Mesenchymal stem cell (in vitro differentiated cells and primary cell): ENCODE measurements around the gene TJP3.
"Not testable (repeated sequence)": the region's sequence is repeated elsewhere in the genome, so short reads cannot be mapped to it uniquely, and the experiment has no call there.

Experiments used
- DNase-seq: peaks from one replicate; pipeline ENCODE4 v3.0.0-alpha.2; 2013
- H2AFZ ChIP-seq: one replicate; pipeline ENCODE4 v1.6.1; 2013; ENCODE audit warnings: low read depth, mild to moderate bottlenecking, control low read depth, inconsistent platforms, low read length, moderate library complexity
- H2AK5ac ChIP-seq: 2 replicates; pipeline ENCODE4 v1.6.1; 2013; ENCODE audit warnings: low read length, moderate library complexity, mild to moderate bottlenecking, inconsistent platforms; ENCODE audit not compliant: severe bottlenecking
- H2BK120ac ChIP-seq: one replicate; pipeline ENCODE4 v1.6.1; 2013; ENCODE audit warnings: low read depth, mild to moderate bottlenecking, inconsistent platforms, low read length, moderate library complexity
- H2BK12ac ChIP-seq, 2 experiments: one replicate each; pipeline ENCODE4 v1.6.1; 2013; ENCODE audit warnings: inconsistent platforms in 2 of 2, low read length in 2 of 2, mild to moderate bottlenecking in 2 of 2, moderate library complexity in 2 of 2, control low read depth in 1 of 2
- H2BK15ac ChIP-seq: one replicate; pipeline ENCODE4 v1.6.1; 2013; ENCODE audit warnings: mild to moderate bottlenecking, low read depth, inconsistent platforms; ENCODE audit not compliant: poor library complexity, severe bottlenecking
- H2BK5ac ChIP-seq: 2 replicates; pipeline ENCODE4 v1.6.1; 2013; ENCODE audit warnings: low read depth, mild to moderate bottlenecking, low read length, control low read depth, inconsistent platforms; ENCODE audit not compliant: poor library complexity, severe bottlenecking
- H3K14ac ChIP-seq, 2 experiments: one replicate each; pipeline ENCODE4 v1.6.1; 2013; ENCODE audit warnings: inconsistent platforms in 2 of 2, low read length in 2 of 2, control low read depth in 1 of 2, mild to moderate bottlenecking in 1 of 2, moderate library complexity in 1 of 2
- H3K18ac ChIP-seq, 2 experiments: one replicate each; pipeline ENCODE4 v1.6.1; 2013; ENCODE audit warnings: inconsistent platforms in 2 of 2, low read length in 2 of 2, control low read depth in 1 of 2, low read depth in 1 of 2, mild to moderate bottlenecking in 1 of 2
- H3K23ac ChIP-seq, 2 experiments: one replicate each; pipeline ENCODE4 v1.6.1; 2013; ENCODE audit warnings: inconsistent platforms in 2 of 2, low read length in 2 of 2, mild to moderate bottlenecking in 2 of 2, moderate library complexity in 2 of 2, control low read depth in 1 of 2
- H3K27ac ChIP-seq: 2 replicates; pipeline ENCODE4 v1.5.1; 2013; ENCODE audit warnings: mild to moderate bottlenecking, moderate library complexity, low read length, control low read depth, inconsistent platforms; ENCODE audit not compliant: poor library complexity, severe bottlenecking
- H3K27me3 ChIP-seq, 2 experiments: 2 replicates each; pipeline versions ENCODE4 v1.6.1 to v1.7.0; 2013; ENCODE audit warnings: low read length in 2 of 2, mild to moderate bottlenecking in 2 of 2, moderate library complexity in 2 of 2, control low read depth in 1 of 2, inconsistent platforms in 1 of 2; ENCODE audit not compliant: control insufficient read depth in 1 of 2, insufficient read depth in 1 of 2
- H3K36me3 ChIP-seq, 2 experiments: 2 replicates each; pipeline versions ENCODE4 v1.6.1 to v1.7.0; 2013; ENCODE audit warnings: low read length in 2 of 2, control low read depth in 1 of 2, inconsistent platforms in 1 of 2, low read depth in 1 of 2, mild to moderate bottlenecking in 1 of 2; ENCODE audit not compliant: insufficient read depth in 2 of 2, control insufficient read depth in 1 of 2
- H3K4ac ChIP-seq, 2 experiments: one replicate each; pipeline ENCODE4 v1.6.1; 2013; ENCODE audit warnings: inconsistent platforms in 2 of 2, low read length in 2 of 2, mild to moderate bottlenecking in 2 of 2, moderate library complexity in 2 of 2, control low read depth in 1 of 2, low read depth in 1 of 2
- H3K4me1 ChIP-seq: 2 replicates; pipeline ENCODE4 v1.6.1; 2013; ENCODE audit warnings: low read depth, low read length, control low read depth; ENCODE audit not compliant: control insufficient read depth, insufficient read depth
- H3K4me2 ChIP-seq: 2 replicates; pipeline ENCODE4 v1.6.1; 2013; ENCODE audit warnings: low read length, mild to moderate bottlenecking, inconsistent platforms; ENCODE audit not compliant: poor library complexity, severe bottlenecking
- H3K4me3 ChIP-seq, 2 experiments: 2 replicates each; pipeline versions ENCODE4 v1.5.1 to v1.7.0; 2013; ENCODE audit warnings: low read length in 2 of 2, mild to moderate bottlenecking in 2 of 2, control low read depth in 1 of 2, low read depth in 1 of 2; ENCODE audit not compliant: insufficient read depth in 1 of 2
- H3K79me1 ChIP-seq: replicated peaks from 2 replicates; pipeline ENCODE4 v1.6.1; 2013; ENCODE audit warnings: mild to moderate bottlenecking, control low read depth, low read length, inconsistent platforms; ENCODE audit not compliant: poor library complexity, severe bottlenecking
- H3K9ac ChIP-seq: 2 replicates; pipeline ENCODE4 v1.7.0; 2013; ENCODE audit warnings: mild to moderate bottlenecking, low read length, moderate library complexity
- H3K9me3 ChIP-seq: 2 replicates; pipeline ENCODE4 v1.7.0; 2013; ENCODE audit warnings: mild to moderate bottlenecking, low read length; ENCODE audit not compliant: control insufficient read depth
- H4K8ac ChIP-seq: one replicate; pipeline ENCODE4 v1.6.1; 2013; ENCODE audit warnings: inconsistent platforms, mild to moderate bottlenecking, low read length, moderate library complexity
- H4K91ac ChIP-seq: one replicate; pipeline ENCODE4 v1.6.1; 2013; ENCODE audit warnings: mild to moderate bottlenecking, low read length, inconsistent platforms
- WGBS: methylation state at CpG from one replicate; pipeline ENCODE4 v1.1.7; 2013; ENCODE audit warnings: mixed read lengths; 5-methylcytosine and 5-hydroxymethylcytosine counted together

TJP3 gene

GRCh38 chr19:3765121-3765520, 56.9 kb downstream of the TJP3 start:
- Histone ChIP-seq H2BK120ac (no peak overlapping the region), H3K4ac (no peak overlapping the region), H4K91ac (no peak overlapping the region), H2BK12ac (no peak overlapping the region), H3K4me3 (no peak overlapping the region), H3K14ac (no peak overlapping the region), H3K18ac (no peak overlapping the region), H3K4me2 (no peak overlapping the region), H3K79me1 (peaks cover 17% of the 10 kb centered on the region), H3K23ac (no peak overlapping the region), H3K9me3 (no peaks in the 10 kb centered on the region), H3K36me3 (peaks cover 20 to 50% of the 10 kb centered on the region in 2 experiments), H3K27ac (no peak overlapping the region), H2BK15ac (no peak overlapping the region), H3K9ac (no peak overlapping the region), H3K4me1 (peaks cover 13% of the 10 kb centered on the region), H2BK5ac (no peak overlapping the region), H2AK5ac (no peak overlapping the region), H3K27me3 (no peaks in the 10 kb centered on the region), H4K8ac (no peak overlapping the region), H2AFZ (no peak overlapping the region)
- 98% methylated on average over 12 of the region's 12 CpGs for WGBS
- DNase-seq, result no peak

GRCh38 chr19:3765757-3766156, 57.6 kb downstream of the TJP3 start:
- H3K4me3 ChIP-seq, H3K14ac ChIP-seq, H2BK5ac ChIP-seq, H4K8ac ChIP-seq, H3K4me2 ChIP-seq, H3K27me3 ChIP-seq, H3K9me3 ChIP-seq, H2BK15ac ChIP-seq, H4K91ac ChIP-seq, H3K18ac ChIP-seq, H3K27ac ChIP-seq, H2AK5ac ChIP-seq, H2AFZ ChIP-seq, H3K4me1 ChIP-seq, H3K4ac ChIP-seq, H3K23ac ChIP-seq, H2BK12ac ChIP-seq, H3K9ac ChIP-seq, H2BK120ac ChIP-seq: not testable (repeated sequence)
- DNase-seq, result peak; percentile 20
- Histone ChIP-seq H3K79me1 (peaks cover 16% of the 10 kb centered on the region), H3K36me3 (peaks cover 20 to 56% of the 10 kb centered on the region in 2 experiments)
- WGBS, result 86% methylated on average over 3 of the region's 5 CpGs

GRCh38 chr19:3766520-3766919, 58.3 kb downstream of the TJP3 start:
- Histone ChIP-seq H3K18ac (no peak overlapping the region), H3K9me3 (no peaks in the 10 kb centered on the region), H3K4me3 (no peak overlapping the region), H2AK5ac (no peak overlapping the region), H3K23ac (no peak overlapping the region), H2BK15ac (no peak overlapping the region), H3K9ac (no peak overlapping the region), H3K14ac (no peak overlapping the region), H3K4me1 (peaks cover 5% of the 10 kb centered on the region), H2AFZ (no peak overlapping the region), H2BK5ac (no peak overlapping the region), H3K4ac (no peak overlapping the region), H4K8ac (no peak overlapping the region), H4K91ac (peak overlapping the region; percentile 1), H3K4me2 (no peak overlapping the region), H3K27me3 (peaks cover 0 to 7% of the 10 kb centered on the region in 2 experiments), H3K36me3 (peaks cover 20 to 56% of the 10 kb centered on the region in 2 experiments), H2BK12ac (no peak overlapping the region), H3K27ac (no peak overlapping the region), H2BK120ac (no peak overlapping the region), H3K79me1 (peaks cover 9% of the 10 kb centered on the region)
- DNase-seq, result no peak
- 85% methylated on average over 7 of the region's 7 CpGs for WGBS

- H3K27ac ChIP-seq, result no peak overlapping the region
- H3K4ac ChIP-seq, result no peak overlapping the region
- no peak overlapping the region for H2BK15ac ChIP-seq
- peaks cover 9% of the 10 kb centered on the region for H3K79me1 ChIP-seq
- H3K4me3 ChIP-seq, result no peak overlapping the region
- H3K27me3 ChIP-seq, result peaks cover 0 to 12% of the 10 kb centered on the region in 2 experiments
- peaks cover 20 to 56% of the 10 kb centered on the region in 2 experiments for H3K36me3 ChIP-seq
- WGBS, result 96% methylated on average over 23 of the region's 23 CpGs
- no peak overlapping the region for H3K18ac ChIP-seq
- no peak overlapping the region for H3K14ac ChIP-seq
- H4K8ac ChIP-seq, result no peak overlapping the region
- H2BK12ac ChIP-seq, result no peak overlapping the region
- no peak overlapping the region for H2AK5ac ChIP-seq
- H4K91ac ChIP-seq, result peak overlapping the region; percentile 1
- no peaks in the 10 kb centered on the region for H3K9me3 ChIP-seq
- no peak overlapping the region for H2AFZ ChIP-seq
- H3K9ac ChIP-seq, result no peak overlapping the region
- peaks cover 5% of the 10 kb centered on the region for H3K4me1 ChIP-seq
- no peak overlapping the region for H3K23ac ChIP-seq
- H2BK120ac ChIP-seq, result no peak overlapping the region
- no peak overlapping the region for H2BK5ac ChIP-seq
- DNase-seq, result no peak
- no peak overlapping the region for H3K4me2 ChIP-seq
Observed at GRCh38 chr19:3767050-3767449, 58.9 kb downstream of the TJP3 start.
